ENCODE data around the gene NEMP1. TPM values are rescaled to one million over a fixed set of nuclear protein-coding genes. Genes with fewer than 3 reads are reported as not detected.
A peak's percentile ranks its signal among the peaks of the same experiment; 100 is the strongest.

NEMP1 gene
- total RNA-seq, 1 donor = 6.5 TPM

GRCh38 chr12:57101892-57102695 lies 23.5 kb upstream of the NEMP1 start:
- Histone ChIP-seq H3K27me3 (ENCODE audit: insufficient read depth, low read length) (no peaks in the 10 kb centered on the region), H3K4me1 (ENCODE audit: insufficient read depth, low read length) (peaks cover 16% of the 10 kb centered on the region), H3K79me2 (ENCODE audit: insufficient read depth, low read length) (peaks cover 6% of the 10 kb centered on the region), H3K27ac (ENCODE audit: low read depth, low read length) (peak overlapping the region; percentile 28), H3K9me3 (ENCODE audit: low read depth, low read length) (no peaks in the 10 kb centered on the region), H3K36me3 (ENCODE audit: insufficient read depth, low read length) (peaks cover 66% of the 10 kb centered on the region), H2AFZ (ENCODE audit: low read length) (no peak overlapping the region), H4K20me1 (ENCODE audit: insufficient read depth, low read length) (peaks cover 10% of the 10 kb centered on the region), H3K4me2 (ENCODE audit: insufficient read depth, low read length) (no peak overlapping the region), H3K4me3 (ENCODE audit: insufficient read depth, low read length) (no peak overlapping the region)
- DNase-seq (ENCODE audit: insufficient read length, low spot score, missing footprints) = peak; percentile 60
- no peak for TF ChIP-seq CTCF (IDR thresholded peaks at IDR 0.05; ENCODE audit: extremely low read depth, low read depth, low read length)

- no peak for TF ChIP-seq CTCF (IDR thresholded peaks at IDR 0.05; ENCODE audit: extremely low read depth, low read depth, low read length)
- Histone ChIP-seq H3K4me3 (ENCODE audit: insufficient read depth, low read length) (no peak overlapping the region), H3K9me3 (ENCODE audit: low read depth, low read length) (no peaks in the 10 kb centered on the region), H3K4me1 (ENCODE audit: insufficient read depth, low read length) (peaks cover 19% of the 10 kb centered on the region), H4K20me1 (ENCODE audit: insufficient read depth, low read length) (peaks cover 5% of the 10 kb centered on the region), H3K79me2 (ENCODE audit: insufficient read depth, low read length) (no peaks in the 10 kb centered on the region), H3K27ac (ENCODE audit: low read depth, low read length) (no peak overlapping the region), H2AFZ (ENCODE audit: low read length) (no peak overlapping the region), H3K4me2 (ENCODE audit: insufficient read depth, low read length) (no peak overlapping the region), H3K27me3 (ENCODE audit: insufficient read depth, low read length) (no peaks in the 10 kb centered on the region), H3K36me3 (ENCODE audit: insufficient read depth, low read length) (peaks cover 69% of the 10 kb centered on the region)
- DNase-seq (ENCODE audit: insufficient read length, low spot score, missing footprints) = peak; percentile 0
Observed at GRCh38 chr12:57099766-57100165, 21.2 kb upstream of the NEMP1 start.

- no peaks in the 10 kb centered on the region for H3K27me3 ChIP-seq (ENCODE audit: insufficient read depth, low read length)
- H3K79me2 ChIP-seq (ENCODE audit: insufficient read depth, low read length) = no peaks in the 10 kb centered on the region
- peak; percentile 70 for DNase-seq (ENCODE audit: insufficient read length, low spot score, missing footprints)
- no peak for TF ChIP-seq CTCF (IDR thresholded peaks at IDR 0.05; ENCODE audit: extremely low read depth, low read depth, low read length)
- H3K27ac ChIP-seq (ENCODE audit: low read depth, low read length) = peak overlapping the region; percentile 10
- no peak overlapping the region for H3K4me3 ChIP-seq (ENCODE audit: insufficient read depth, low read length)
- H3K36me3 ChIP-seq (ENCODE audit: insufficient read depth, low read length) = peaks cover 69% of the 10 kb centered on the region
- no peak overlapping the region for H3K4me2 ChIP-seq (ENCODE audit: insufficient read depth, low read length)
- H3K4me1 ChIP-seq (ENCODE audit: insufficient read depth, low read length) = peaks cover 25% of the 10 kb centered on the region
- peaks cover 9% of the 10 kb centered on the region for H4K20me1 ChIP-seq (ENCODE audit: insufficient read depth, low read length)
- H3K9me3 ChIP-seq (ENCODE audit: low read depth, low read length) = no peaks in the 10 kb centered on the region
- no peak overlapping the region for H2AFZ ChIP-seq (ENCODE audit: low read length)
Observed at GRCh38 chr12:57099047-57099714, 20.6 kb upstream of the NEMP1 start.

- Histone ChIP-seq H3K79me2 (ENCODE audit: insufficient read depth, low read length) (peaks cover 3% of the 10 kb centered on the region), H3K4me3 (ENCODE audit: insufficient read depth, low read length) (no peak overlapping the region), H3K27me3 (ENCODE audit: insufficient read depth, low read length) (no peaks in the 10 kb centered on the region), H3K27ac (ENCODE audit: low read depth, low read length) (peak overlapping the region; percentile 10), H3K4me2 (ENCODE audit: insufficient read depth, low read length) (no peak overlapping the region), H2AFZ (ENCODE audit: low read length) (no peak overlapping the region), H4K20me1 (ENCODE audit: insufficient read depth, low read length) (peaks cover 12% of the 10 kb centered on the region), H3K4me1 (ENCODE audit: insufficient read depth, low read length) (peaks cover 30% of the 10 kb centered on the region), H3K9me3 (ENCODE audit: low read depth, low read length) (no peaks in the 10 kb centered on the region), H3K36me3 (ENCODE audit: insufficient read depth, low read length) (peaks cover 66% of the 10 kb centered on the region)
- peak; percentile 15 for DNase-seq (ENCODE audit: insufficient read length, low spot score, missing footprints)
- no peak for TF ChIP-seq CTCF (IDR thresholded peaks at IDR 0.05; ENCODE audit: extremely low read depth, low read depth, low read length)
Observed at GRCh38 chr12:57098546-57098945, 20.0 kb upstream of the NEMP1 start.
